Activated CD4-positive, alpha-beta T cell treated with anti-CD3 and anti-CD28 coated beads for 4 hours (primary cell): ENCODE results near the gene FOSL2.
"Not testable (repeated sequence)": the region's sequence is repeated elsewhere in the genome, so short reads cannot be mapped to it uniquely, and the experiment has no call there.

Experiments
- DNase-seq, 2 donors: peaks; one replicate each; pipeline ENCODE4 v3.0.0-alpha.2; 2020

Gene FOSL2

DNA sequence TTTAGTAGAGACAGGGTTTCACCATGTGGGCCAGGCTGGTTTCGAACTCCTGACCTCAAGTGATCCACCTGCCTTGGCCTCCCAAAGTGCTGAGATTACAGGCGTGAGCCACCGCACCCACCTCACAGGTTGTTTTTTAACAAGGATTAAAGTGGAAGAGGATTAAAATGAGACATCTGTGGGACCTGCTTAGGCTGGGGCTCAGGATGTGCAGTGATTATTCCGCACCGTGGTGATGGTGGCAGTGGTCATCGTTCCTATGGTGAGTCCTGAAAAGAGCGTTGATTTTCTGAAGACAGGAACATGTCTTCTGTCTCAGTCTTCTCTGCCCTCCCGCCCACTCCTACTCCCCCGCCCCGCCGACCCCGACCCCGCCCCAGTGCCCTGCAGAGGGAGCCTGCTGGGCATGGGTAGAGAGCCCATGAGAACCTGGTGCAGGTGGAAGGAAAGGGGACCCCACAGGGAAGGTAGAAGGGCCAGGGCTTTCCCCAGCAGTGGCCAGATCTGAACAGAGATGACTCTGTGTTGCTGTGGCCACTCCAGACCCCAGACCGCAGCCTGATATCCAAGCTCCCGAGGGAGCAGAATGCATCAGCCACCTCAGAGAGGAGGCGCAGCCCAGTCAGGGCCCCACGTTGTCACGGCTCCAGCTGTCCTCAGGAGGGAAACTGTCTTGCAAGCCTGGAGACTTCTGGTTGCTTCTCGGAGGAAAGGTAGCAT is 34.5 kb upstream of the FOSL2 start:
- no peak for DNase-seq

GRCh38 chr2:28358668-28359201 is 33.9 kb upstream of the FOSL2 start:
- no peak for DNase-seq

DNA sequence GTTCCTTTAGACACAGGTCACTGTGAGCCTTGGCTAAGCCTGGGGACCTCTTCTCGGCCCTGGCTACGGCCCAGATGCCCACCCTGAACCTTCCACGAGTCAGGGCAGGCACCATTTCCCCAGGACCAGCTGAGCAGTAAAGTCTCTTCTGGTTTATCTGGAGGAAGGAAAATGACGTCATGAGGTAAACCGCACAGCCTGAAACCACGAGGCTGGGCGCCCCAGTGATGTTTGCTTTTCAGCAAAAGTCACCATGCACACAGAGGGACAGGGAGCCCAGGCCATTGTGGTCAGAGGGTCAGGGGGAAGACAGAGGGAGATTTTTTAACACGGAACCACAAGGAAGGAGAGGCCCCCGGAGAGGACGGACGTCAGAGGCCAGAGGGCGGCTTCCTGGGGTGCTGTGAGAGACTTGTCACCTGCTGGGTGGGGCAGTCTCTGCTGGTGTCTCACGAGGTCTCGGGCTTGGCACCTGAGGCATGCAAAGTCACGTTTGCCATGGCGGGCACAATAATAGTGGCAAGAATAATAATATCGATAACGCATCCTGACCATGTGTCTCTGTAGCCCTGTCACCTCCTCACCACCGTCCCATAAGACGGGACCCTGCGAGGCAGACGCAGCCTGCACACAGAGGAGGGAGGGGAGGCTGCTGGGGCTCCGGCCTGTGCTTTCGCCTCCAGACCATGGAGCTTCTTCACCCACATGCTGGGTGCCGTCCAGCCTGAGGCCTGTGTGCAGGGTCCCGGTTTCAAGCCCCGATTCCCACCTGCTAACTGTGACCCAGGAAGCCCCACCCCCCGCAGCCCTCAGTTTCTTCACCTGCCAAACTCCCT is 33.2 kb upstream of the FOSL2 start:
- peak; percentile 75 to 76 for DNase-seq

DNA sequence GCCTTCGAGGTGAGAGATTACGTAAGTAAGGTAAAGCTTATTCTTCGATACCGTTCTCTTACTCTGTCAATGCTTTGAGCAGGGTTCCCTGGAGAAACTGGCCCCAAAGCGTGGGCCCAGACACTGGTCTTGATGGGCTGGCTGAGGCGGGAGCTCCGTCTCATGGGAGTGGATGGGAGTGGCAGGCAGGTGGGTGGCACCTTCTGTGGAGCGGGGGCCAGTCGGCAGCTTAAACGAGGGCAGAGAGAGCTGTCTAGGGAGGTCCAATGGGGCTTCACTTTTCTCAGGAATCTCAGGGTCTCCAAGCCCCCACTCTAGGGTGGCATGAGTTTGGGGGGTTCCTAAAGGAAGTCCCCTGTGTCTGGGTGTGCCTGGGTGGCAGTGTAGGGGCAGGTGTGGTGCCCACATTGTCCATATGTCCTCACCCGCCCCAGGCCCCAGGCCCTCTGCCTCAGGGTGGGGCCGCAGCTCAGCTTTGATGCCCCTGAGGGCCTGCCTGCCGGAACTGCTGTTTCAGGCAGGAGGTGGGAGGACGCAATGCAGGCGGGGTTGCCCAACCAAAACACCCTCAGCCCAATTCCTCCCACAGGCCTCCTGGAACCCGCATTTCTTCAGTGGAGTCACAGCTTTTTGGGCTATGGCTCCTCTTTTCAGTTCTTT is 32.5 kb upstream of the FOSL2 start:
- DNase-seq = no peak

- no peak for DNase-seq
Observed at GRCh38 chr2:28360718-28361293, 31.9 kb upstream of the FOSL2 start.

DNA sequence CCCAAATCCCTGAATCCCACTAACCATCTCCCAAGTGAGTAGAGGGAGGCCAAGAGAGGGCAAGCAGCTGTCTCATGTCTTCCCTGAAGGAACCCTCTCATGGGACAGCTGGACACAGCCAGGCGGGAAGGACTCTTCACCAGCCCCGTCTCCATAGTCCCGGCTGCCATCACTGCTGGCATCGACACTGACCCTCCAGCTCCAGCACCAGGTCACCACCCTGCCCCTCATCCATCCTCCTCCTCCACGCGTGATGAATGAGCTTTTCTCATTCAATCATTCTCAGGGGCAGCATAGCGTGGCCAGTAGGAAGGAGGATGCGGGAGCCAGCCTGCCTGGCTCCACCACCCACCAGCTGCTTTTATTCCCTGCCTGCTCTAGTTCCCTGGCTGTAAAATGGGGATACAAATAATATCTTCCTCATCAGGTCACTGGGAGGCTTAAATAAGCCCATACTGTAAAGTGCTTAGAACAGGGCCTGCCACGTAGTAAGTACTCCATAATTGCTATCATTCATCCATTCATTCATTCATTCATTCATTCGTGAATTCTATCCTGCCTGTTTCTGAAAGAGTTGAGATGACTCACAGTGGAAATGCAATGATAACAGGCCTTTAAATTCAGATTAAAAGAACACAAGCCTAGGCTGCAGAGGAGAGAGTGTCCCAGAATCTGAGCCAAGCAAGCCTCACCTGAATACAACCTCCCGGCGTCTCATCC is 30.5 kb upstream of the FOSL2 start:
- no peak for DNase-seq

DNA sequence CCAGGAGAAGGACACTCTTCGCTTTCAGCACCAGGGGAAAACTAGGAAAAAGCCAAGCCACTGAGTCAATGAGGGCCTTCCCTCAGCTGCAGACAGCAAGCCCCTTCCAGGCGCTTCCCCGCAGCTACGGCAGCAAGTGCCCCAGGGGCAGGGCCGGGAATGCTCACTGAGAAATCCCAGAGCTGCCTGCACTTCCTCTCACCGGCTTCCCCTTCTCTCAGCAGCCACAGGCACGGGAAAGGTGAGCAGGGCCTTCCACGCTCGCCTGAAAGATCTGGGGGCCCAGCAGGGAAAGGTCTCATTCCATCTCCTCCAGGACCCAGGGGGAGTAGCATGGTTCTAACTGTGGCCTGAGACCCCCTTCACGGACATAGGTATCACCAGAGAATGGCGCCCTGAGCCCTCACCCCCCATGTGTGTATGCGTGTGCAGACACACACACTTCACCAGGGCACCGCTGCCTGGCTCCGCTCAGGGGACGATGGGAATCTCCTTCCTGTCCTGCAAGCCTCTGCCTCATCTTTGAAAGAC is 29.6 kb upstream of the FOSL2 start:
- no peak for DNase-seq

- DNase-seq = no peak
Observed at GRCh38 chr2:28363686-28364280, 28.9 kb upstream of the FOSL2 start.

GRCh38 chr2:28364610-28365009 is 28.0 kb upstream of the FOSL2 start:
- DNase-seq = no peak

GRCh38 chr2:28365158-28365557 is 27.5 kb upstream of the FOSL2 start:
- DNase-seq = no peak

- DNase-seq = no peak
Observed at GRCh38 chr2:28366149-28366495, 26.5 kb upstream of the FOSL2 start.

DNA sequence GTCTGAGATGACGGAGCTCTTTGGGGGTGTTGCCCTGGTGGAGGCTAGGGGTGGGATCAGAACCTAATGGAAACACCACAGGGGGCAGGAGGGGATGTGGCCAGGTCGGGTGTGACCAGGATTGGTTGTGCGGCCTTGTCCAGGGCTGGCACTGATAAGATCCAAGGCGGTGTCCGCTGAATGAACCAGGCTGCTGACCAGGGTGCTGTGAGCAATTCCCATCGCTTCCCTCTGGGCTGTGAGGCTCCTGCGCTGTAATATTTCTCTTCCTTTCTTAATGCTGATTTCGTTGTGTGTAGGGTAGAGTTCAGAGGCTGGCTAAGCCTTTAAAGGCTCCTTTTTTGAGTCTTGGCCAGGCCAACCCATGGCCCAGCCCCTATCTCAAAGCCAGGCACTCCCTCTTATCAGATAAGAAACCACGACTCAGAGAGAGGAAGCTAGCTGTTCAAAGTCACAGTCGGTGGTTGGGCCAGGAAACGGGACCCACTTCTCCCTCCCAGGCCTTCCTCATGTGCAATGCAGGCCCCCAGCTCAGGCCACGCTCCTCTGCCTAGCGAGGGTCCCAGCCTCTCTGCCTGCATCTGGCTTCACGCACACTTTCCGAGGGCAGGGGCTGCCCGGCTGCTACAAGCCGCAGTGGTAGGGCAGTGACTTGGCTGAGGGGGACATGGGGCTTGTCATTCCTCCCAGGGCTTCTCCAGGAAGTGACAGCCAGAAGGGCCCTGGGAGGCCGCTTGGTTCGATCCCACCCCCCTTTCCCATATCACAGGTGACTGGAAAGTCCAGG is 26.0 kb upstream of the FOSL2 start:
- DNase-seq = peak; percentile 42 to 51

DNA sequence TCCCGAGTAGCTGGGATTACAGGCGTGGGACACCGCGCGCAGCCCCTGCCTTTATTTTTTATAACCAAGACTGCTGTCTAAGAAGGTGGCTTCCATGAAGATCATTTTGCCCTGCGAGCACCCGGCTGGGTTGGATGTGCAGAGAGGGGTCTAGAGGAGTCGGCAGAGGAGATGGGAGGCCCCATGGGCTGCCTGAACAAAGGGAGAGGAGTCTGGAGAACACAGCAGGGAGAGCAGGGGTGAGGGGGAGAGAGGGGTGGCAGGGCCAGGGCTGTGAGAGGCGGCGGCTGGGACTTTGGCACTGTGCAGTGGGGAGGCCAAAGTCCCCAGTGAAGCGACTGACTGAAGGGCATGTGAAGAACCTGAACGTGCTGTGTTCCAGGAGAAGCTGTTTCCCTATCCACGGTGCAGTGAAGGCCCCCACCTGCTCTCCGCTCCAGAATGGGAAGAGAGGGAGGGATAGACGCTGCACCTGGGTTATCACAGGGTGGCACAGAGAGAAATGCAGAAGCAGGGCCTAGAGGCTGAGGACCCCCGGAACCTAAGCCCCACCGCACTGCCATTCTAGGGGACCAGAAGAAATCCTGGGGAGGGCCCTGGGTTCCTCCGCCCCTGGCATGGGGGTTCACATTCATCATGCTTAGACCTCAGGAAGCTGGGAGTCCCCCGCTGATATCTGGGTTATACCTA is 24.8 kb upstream of the FOSL2 start:
- DNase-seq = no peak

GRCh38 chr2:28368357-28368798 is 24.3 kb upstream of the FOSL2 start:
- no peak for DNase-seq

DNA sequence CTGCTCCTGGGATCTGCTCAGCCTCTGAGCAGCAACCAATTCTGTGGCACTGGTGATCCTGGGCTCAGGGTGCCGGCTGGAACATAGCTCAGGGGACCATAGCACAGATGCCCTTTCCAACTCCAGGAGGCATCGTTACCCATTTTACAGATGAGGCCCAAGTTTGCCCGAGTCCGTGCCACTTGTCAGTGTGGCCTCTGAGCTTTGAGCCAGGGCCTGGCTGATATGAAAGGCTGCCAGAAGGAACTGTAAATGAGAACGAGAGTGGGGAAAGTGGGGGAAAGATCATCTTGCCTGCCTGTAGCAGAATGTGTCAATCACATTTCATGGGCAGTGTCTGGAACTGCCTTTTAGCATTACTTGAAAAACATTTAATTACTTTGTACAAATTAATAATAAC is 23.3 kb upstream of the FOSL2 start:
- no peak for DNase-seq

DNA sequence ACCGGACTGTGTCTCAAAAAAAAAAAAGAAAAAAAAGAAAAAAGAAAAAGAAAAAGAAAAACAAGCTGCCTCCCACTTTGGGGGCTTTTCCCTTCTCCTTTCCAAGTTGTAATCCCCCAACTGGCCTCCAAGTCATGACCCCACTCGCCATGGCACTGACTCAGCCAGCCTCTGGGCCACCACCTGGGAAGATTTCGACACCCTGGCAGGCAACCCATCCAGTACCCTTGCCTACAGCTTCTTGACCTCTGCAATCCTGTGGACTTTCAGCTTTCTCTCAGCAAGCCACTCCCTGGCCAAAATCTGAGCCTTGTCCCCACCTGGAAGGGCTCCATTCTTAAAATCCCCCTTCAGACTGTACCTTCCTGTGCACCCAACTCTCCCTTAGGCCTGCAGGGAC is 22.3 kb upstream of the FOSL2 start:
- no peak for DNase-seq

- not testable (repeated sequence) for DNase-seq
Observed at GRCh38 chr2:28371728-28372127, 20.9 kb upstream of the FOSL2 start.

DNA sequence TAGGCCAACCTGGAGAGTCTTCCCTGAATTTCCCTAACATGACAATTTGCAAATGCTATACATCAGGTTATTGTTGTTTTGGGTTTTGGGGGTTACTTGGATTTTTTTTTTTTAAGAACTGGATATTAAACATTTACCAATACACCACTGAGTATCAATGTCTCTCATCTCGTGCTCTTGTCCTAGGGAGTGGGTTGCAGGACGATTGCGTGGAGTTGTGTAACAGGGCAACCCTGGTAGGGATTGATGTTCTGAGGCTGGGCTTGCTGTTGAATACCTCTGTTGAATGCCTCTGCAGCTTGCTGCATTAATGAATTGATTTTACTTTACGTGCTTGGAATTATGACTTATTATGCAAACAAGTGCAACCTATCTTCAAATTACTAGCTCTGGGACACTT is 18.8 kb upstream of the FOSL2 start:
- DNase-seq = no peak

DNA sequence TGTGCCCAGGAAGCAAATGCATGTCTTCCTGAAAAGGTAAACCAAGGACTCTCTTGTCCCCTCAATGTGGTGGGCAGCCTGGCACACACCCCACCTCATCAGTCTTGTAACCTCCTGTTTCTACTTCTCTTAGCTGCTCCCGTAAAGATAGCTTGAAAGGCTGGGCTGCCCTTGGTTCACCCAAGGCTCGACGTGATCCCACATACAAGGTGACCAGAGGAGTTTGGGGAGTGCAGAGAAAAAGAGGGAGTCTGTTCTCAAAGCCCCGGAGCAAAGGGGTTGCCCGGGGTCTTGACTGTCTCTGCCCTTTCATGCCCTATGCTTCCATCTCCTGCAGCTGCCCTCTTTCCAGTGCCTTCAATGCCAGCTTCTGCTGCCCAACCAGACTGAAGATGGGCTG is 18.3 kb upstream of the FOSL2 start:
- no peak for DNase-seq

DNA sequence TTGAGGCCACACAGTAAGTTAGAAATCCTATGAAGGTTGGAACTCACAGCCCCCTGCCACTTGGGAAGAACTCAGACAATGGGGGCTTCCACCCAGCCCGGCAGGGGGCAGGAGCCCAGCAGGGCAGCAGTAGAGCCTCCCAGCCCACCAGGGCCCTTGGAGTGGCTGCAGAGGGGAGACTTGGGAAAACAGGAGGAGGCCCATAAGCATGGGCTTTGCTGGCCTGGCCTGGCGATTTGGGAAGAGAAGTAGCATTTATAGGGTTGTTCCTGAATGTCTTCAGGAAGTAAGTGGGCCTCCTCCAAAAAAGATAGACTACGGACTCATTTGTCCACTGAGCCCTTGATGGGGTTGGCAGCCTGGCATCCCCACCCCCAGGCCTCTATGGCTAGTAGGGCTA is 17.4 kb upstream of the FOSL2 start:
- no peak for DNase-seq
